Cerebellar nuclear complex (tissue), 1 donor: ENCODE results near the gene ROBO2.
A peak's percentile ranks its signal among the peaks of the same experiment; 100 is the strongest.

ENCODE experiments used
- DNase-seq, 2 experiments: peaks; one replicate each; lab custom pipeline; 2025; lab: John Stamatoyannopoulos, UW

Gene ROBO2

DNA sequence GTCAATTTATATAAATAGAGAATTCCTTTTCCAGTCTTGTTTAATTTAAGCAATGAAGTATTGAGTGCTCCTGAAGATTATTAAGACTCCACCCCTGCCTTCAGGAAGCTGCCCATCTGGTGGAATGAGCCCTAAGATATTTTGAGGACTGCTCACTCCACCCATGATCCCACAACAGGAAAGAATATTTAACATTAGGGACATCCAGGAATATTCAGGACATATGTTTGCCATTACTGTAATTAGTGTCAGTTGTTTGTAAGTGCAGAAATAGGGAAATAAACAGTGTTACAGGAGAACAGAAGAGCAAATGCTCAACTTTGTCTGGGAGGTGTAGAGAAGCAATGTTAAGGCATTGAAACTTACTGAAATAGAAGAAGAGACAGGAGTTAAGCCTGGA lies 375.0 kb downstream of the ROBO2 start:
- DNase-seq: no peak

DNA sequence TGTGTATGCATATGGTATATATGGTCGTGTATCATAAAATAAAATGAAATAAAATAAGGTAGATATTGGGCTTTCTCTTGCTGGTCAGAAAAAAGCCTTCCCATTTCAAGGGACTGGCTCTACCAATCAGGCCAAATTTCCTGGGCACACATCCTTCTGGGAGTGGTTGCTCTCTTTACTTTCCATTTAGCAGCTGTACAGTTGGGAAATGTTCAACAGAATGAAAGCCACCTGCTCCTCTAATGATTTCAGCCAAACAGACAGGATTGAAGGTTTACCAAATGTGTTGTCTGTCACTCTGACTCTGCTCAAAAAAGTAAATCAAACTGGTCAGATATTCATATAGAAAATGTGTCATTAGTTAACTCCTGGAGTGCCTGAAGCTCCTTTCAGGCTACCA lies 380.4 kb downstream of the ROBO2 start:
- no peak for DNase-seq

DNA sequence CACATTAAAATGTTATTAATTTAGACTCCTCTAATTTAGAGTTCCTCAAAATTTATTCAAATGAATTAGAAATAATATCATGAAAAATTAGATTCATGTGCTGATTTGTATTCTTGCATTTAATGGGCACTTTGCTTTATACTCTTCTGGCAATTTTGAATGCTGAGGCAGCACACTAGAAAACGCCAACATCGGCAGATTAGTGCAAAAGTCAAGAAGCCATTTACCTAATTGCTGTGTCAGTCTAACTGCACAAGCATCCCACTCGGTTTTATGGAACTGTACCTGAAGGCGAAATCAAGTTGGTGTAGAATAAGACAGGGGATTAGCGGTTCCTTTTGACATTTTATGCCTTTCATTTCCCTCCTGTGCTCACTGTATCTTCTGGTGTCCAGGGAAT lies 382.0 kb downstream of the ROBO2 start:
- DNase-seq: no peak

DNA sequence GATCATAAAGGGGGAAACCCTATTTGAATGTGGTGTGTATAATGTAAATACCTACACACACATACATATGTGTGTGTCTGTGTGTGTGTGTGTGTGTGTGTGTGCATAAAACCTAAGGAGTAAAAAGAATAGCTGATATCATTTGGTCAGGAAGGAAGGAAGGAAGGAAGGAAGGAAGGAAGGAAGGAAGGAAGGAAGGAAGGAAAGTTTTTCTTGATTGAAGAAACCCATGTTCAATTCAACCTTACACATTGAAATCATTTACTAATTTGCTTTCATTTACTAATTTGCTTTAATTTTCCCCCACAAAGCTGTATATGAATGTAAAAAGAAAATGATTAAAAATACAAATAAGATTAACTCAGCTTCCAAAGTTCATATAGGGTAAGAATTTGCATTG lies 386.6 kb downstream of the ROBO2 start:
- no peak for DNase-seq

DNA sequence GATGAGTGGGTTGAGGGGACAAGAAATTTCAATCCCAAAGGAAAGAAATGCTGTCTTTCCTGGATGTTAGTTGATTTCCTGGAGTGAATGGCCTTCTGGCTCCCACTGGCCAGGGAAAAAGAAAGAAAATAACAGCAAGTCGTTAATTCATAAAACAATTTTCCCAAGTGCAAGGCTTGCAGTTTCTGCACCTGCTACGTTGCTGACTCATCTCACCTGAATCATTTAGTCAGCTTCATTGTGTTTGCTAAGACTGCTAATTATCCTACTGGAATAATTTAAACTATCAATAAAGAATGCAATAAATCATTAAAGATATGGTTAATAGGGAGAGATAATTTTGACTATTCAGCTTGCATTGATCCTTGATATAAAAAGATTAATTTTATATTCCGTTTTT lies 387.6 kb downstream of the ROBO2 start:
- no peak for DNase-seq

DNA sequence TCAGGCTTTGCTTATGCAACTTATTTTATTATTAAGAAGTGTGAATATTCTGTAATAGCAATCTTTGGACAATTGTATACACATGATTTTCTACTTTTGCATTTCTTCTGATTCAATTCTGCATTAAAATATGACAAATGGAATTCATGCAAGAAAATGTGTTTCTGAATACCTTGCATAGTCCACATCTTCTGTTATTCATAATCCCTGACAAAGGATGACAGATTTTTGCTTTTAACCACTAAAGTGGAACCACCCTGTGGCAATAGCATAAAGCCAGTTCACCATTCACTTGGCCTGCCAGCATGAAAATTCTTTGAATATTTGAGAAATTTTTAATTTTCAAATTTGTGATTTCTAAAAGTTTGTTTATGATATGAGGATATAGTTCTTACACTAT lies 397.0 kb downstream of the ROBO2 start:
- no peak for DNase-seq

DNA sequence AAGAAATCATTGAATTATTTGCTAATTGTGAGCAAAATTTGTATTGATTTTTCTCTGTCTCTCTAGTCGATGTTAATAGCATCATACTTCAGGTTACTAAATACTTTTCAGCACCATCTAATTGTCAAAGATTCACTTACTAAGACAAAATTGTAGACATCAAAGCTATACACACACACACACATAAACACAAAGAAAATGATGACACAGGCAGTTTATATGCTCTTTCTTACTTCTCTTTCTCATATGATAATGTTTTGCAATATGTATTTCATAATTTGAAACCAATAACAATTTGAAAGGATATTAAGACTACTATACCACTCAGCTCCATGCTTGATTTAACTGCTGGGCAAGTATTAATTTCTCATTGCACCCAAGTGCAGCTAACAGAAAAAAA lies 406.2 kb downstream of the ROBO2 start:
- DNase-seq: no peak

DNA sequence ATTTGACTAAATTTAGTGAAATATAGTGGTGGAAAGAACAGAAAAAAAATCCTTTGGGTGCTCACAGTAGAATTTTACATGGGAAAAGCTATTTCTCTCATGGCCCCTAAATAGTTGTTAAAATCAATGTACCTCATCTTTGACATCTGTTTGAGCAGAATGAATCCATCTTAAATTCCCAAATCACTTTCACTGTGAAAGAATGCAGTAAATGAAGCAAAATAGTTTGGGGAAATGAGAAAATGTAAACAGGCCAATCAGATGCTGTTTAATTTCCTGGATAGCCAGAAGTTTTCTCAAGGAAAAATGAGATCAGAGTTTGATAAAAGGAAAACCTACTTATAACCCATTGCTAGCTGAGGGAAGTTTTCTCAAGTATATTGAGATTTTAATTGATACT lies 406.9 kb downstream of the ROBO2 start:
- no peak for DNase-seq

DNA sequence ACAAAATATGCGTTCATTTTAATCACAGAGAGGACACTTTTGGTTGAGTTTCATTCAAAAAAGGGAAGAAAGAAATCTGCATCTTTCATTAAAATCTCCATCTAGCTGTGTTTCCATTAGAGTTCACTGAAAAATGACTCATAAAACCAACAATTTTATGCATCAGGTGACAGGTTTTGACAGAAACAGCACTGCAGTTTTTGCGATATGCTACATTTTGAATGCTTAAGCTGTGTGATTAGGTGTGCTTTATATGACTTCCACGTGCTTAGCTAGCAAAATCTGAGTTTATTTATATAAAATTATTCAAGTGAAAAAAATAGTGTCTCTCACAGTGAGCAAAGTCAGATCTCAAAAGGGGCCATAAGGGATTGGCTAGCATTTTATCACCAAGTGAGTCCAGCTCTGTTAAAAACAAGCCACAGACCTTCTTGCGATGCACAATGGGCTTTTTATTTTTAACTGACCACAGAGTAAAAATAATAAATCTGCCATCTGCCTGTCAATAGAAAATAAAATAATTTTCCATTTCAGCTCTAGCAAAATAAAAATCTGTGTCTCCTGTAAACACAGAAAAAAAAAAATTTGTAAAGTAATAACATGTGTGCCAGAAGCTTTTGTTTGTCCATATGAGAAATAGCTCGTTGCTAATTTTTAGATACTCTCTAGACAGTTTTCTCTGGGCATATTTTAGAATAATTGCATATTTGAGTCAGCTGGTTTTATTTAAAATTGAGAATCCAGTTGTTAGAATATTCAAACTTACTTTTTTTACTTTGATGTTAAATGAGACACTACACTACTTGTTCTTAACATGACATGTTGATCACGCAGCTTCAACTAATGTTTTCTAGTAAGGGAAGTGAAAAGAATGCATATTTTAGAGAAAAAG lies 409.8 kb downstream of the ROBO2 start:
- no peak for DNase-seq

DNA sequence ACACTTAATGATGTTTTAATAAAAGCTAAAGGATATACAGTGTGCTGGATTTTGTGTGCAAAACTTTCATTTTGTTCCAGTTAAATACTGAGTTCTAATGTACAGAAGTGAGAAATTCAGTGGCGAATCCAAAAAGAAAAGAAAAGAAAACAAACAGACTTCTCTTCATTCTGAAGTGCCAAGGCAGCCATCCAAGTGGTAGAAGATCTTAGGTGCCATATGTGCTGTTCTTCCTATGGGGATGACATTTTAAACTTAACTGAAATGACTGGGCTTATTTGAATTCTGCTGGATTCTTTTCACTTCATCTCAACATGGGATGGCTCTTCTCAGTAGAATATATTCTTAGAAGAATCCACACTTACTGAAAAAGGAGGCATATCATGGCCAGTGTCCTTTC lies 416.5 kb downstream of the ROBO2 start:
- DNase-seq: no peak

DNA sequence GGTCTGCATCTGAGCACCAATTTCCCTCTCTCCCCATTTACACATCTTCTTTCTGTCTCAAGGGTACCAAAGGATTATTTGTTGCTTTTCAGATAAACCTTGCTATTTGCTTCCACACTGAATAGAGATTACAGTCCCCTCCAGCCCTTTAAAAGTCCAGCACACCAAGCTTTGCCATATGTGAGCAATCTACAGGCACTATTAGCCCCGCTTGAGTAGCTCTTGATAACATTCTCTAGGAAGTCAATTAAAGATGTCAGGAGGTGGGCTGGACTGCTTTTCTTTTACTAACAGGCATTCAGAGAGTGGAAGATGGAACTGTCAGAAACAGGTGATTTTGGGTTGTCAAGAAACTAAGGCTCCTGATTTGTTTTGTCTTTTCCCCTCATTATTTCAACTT lies 417.0 kb downstream of the ROBO2 start:
- DNase-seq: no peak

DNA sequence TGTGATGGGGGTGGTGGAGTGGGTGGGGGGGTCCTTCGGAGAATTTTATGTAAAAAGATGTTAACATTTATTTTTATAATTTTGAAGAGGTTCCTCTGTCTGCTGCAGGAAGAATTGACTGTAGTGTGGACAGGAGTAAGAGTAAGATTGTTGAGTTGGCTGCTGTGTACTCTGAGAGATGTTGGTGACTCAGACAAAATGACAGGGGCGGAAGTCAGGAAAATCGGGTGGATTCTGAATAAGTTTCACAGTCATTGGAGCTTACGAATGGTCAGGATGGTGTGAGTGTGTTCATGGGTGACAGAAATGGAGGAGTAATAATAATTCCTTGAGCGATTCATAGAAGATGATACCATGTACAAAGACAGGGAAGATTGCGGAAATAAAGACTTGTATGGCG lies 420.0 kb downstream of the ROBO2 start:
- no peak for DNase-seq

DNA sequence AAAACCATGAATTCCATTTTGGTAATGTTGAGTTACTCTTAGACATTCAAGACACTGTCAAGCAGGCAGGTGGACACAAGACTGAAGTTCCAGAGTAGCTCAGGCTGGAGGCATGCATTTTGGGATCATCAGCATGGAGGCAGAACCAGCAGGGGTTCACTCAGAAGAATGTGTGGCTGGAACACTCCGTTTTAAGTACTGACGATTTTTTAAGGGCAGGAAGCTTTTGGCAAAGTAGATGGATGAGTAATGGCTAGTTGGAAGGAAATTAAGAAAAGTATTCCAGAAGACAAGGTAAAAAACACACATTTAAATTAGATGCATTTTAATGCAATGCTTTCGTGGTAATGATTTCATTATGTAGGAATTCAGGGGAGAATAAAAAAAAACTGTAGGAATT lies 420.4 kb downstream of the ROBO2 start:
- no peak for DNase-seq

DNA sequence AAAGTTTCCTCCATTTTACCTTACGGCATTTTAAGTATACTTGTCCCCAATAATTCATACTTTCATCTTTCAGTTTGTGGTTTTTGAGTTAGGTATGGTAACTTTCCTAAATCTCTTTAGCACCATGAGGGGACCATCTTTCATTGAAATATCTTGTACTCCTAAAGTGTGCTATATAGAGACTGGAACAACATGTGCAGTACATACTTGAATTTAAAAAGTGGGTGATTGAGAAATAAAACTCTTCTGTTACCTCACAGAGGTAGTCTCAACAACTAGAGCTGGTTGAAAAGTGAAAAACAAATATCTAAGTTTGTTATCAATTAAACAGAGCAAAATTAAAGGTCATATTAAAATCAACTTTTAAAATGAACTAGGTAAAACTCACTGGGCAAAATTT lies 423.1 kb downstream of the ROBO2 start:
- DNase-seq: no peak

DNA sequence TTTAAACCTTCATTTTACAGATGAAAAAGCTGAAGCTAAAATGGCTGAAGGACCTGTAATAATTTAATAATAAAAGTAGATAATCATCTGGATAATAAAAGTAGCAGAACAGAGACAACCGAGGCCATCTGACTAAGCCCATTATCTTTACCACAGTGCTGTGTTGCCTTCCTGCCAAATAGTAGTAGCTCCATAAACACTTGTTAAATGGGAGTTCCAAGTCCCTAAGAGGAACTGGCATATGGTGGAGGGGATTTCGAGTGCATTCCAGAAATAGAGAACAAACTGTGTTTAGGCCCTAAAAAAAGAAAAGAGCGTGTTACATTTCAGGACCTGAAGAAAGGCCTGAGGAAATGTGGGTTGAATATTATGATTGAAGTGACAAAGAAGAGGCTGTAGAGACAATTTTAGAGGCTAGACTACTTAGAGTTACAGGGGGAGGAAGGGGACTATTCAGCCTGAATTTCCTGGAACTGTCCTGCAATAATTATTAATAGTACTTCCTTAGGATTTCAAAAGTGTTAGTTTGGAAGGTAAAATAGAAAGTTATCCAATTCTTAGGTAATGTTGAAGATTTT lies 424.3 kb downstream of the ROBO2 start:
- no peak for DNase-seq

DNA sequence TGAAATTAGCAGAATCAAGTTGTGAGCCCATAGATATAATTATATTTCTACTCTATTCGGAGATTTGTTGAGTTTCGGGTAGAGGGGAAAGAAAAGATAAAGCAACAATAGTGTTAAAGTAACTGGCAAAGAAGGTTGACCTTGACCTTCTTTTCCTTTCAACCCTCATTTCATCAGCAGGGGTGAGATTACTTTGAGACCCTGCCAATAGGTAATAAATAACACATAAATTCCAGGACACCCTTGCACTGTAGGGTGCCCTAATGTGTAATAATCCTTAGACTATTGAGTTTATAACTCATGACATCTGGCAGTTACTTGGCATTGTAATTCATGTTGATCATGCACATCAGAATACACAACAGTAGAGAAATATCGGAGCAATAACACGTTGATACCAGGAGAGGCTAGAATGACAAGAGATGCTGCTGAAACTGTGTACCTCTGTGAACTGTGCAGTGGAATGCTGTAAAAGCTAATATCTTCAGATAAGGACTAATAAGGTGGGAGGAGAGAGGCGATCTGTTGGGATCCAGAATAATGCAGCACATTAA lies 426.7 kb downstream of the ROBO2 start:
- DNase-seq: no peak

DNA sequence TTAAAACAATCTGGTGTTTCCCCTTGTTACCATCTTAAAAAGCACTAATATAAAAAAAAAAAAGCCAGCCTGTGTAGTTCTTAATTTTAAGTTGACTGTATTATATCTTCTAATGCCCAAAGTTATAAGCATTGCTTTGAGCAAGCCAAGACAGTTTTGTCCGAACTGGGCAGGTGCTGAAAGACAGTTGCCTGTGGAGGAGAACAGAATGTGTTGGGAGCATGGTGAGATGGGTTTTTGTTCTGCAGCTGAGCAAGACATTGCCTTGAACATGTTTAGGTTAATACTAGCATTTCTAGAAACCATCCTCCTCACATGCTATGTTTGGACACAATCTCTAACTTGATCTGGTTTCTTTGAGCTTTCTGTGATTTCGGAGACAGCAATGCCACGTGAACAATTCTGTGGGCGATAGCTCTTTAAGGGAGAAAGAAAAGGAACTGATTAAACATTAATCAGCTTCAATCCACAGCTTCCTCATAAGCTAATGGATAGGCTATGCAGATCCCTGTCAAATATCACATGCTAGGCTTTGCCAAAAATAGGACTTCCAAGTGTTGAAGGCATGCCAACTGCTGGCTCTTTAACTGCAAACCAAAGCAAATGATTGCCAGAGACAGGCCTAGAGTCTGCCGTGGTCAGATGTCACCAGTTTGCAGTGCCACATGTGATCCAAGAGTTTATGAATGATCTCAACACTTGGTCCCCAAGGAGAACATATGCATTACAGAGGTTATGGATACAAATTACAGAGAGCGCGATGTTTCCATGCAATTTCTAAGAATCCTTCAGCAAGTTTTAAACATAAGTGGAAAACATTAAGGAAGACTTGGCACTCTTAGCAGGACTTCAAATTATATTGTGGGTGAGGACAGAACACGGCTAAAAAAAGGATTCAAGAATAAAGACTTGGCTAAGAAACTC lies 428.1 kb downstream of the ROBO2 start:
- DNase-seq: peak; percentile 24 to 35

DNA sequence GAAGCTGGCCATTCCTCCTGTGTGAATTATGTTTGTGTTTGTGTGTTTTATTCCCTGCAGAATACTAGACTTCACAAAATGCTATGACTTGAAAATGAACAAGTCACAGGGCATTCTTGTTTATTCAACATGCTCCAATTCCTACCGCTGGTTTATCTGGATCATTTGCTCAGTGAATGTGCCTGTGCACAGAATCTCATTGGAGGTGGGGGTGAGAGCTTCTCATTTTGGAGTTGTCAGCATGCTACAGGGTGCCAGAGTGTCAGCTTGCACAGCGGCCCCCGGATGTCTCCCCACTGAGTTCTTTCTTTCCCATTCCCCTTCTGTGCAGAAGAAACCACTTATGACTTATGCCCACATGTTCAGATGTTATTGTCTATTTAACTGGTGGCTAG lies 428.7 kb downstream of the ROBO2 start:
- DNase-seq: no peak

DNA sequence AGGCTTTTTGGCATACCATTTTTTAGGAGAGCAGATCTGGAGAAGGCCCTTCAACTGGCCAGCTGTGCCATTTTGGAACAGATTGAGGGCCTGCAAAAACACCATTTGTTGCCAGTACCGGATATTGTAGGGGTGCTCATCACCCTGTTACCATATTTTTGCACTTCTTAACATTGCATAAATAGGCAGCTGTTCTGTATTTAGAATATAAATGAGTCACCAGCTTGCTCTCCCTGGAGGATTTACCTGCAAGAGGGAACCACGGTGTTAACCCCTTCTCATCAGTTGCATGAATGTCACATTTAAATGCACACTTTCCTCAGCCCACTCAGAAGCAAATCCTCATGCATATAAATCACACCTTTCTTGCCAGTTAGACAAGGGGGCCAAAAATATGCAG lies 435.6 kb downstream of the ROBO2 start:
- DNase-seq: no peak

DNA sequence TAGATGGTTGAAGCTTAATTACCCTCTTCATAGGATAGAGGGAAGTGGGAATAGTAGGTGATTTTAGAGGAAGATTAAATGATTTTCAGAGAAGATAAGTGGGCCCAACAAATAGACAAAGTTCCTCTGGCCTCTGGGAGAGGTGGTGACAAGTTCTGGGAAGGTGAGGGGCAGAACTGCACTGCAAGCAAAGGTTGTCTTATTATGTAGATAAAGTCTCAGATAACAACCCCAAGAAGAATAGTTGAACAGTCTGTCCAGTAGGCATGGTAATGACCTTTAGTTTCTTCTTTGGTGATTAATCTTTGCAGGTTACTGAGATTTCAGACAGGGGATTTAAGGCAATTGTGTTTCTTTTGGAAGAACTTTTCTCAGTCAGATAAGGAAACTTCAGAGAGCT lies 439.1 kb downstream of the ROBO2 start:
- DNase-seq: no peak

DNA sequence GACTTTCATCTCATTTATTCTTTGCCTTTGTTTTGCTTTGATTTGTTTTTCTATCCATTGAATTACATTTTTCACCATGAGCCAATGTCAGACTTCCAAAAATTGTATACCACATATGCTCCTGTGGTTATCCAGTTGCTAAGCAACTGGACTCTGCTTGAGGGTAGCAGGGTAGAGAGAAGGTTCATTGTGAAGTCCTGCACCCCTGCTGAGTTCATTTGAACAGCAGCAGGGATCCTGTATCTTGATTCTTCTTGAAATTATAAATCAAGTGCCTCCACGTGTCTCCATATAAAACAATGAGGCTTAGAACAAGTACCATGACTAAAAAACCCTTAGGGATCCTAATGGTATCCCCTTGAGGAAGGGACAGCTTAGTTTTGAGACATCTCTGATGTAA lies 449.3 kb downstream of the ROBO2 start:
- no peak for DNase-seq

DNA sequence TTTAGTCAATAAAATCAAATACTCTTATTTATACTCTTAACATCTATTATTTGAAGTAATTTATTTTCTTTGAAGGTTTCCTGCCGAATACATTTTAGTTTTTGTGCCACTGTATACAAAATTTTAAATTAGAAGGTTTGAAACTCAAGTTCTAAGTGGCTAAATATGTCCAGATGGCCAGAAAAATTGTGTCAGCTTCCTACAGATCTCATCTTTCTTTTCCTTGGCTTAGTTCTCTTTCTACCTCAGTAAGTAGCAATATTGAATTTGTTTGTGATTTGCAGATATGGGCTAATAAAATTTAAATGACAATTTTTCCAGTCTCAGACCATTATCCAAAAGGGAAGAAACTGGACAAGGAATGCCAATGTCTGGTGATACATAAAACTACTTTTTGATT lies 452.1 kb downstream of the ROBO2 start:
- DNase-seq: no peak
